GM19025 (cell line): ENCODE data around the gene GRID1.
"Not testable (repeated sequence)": the region's sequence is repeated elsewhere in the genome, so short reads cannot be mapped to it uniquely, and the experiment has no call there.

ENCODE experiments used
- ATAC-seq: cut with Tn5 transposase; IDR thresholded peaks from one replicate; pipeline ENCODE4 v1.9.1; 2021; ENCODE audit warnings: mild to moderate bottlenecking, low read depth, moderate library complexity; ENCODE audit not compliant: unreplicated experiment

GRID1 gene

GRCh38 chr10:86102451-86102850, 264.1 kb downstream of the GRID1 start:
- ATAC-seq = no peak

DNA sequence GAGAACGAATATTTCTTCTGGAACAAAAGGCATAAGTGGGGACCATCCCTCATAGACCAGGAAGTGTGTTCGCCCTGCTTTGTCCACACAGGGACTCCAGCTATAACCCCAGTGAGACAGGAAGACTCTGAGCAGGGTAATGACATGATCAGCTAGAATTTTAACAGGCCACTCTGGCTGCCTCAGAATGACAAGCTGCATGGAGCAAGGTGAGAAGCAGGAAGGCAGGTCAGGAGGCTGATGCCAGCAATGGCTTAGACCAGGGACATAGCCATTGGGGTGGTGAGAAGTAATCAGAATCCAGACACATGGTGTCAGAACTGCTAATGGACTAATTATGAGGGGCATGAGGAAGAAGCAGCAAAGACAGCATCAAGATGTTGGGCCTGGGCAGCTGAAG, 264.6 kb downstream of the GRID1 start:
- no peak for ATAC-seq

- ATAC-seq = no peak
Measured at GRCh38 chr10:86100581-86101061, 266.0 kb downstream of the GRID1 start.

DNA sequence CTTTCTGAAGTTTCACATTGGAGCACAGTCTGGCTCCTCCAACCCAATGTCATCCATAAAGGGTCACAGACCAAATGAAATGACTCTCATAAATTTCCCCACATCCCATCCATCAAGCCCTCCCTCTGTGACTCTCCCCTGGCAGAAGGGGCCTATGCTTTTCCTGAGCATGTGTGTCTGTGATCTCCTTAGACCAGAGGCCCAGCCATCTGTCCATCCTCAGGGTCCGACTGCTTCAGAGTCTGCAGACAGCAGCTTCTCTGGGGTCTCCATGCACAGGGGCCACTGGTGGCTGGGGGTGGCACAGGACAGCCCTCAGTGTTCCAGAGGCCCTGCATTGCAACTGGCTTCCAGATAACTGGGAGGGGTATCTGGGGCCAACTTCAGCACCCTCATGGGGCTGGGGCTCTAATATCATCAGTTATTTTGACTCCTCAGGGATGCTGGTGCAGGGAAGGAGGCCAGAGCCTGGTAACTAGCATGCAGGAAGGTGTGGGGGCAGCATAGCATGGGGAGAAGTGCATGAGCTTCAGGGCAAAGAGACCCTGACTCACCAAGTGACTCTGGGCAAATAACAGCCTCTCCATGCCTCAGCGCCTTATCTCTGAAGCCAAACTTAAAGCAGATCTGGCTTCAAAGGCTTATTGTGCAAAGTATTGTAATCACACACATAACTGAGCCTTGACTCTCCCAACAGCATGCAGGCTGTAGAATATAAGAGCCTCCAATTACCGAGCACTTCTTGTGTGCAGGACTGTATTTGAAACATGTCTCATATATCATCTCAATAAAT, 266.9 kb downstream of the GRID1 start:
- ATAC-seq = no peak

GRCh38 chr10:86098187-86098881, 268.3 kb downstream of the GRID1 start:
- ATAC-seq = no peak

- ATAC-seq = not testable (repeated sequence)
Measured at GRCh38 chr10:86095061-86095460, 271.5 kb downstream of the GRID1 start.

- not testable (repeated sequence) for ATAC-seq
Measured at GRCh38 chr10:86092311-86092710, 274.3 kb downstream of the GRID1 start.

DNA sequence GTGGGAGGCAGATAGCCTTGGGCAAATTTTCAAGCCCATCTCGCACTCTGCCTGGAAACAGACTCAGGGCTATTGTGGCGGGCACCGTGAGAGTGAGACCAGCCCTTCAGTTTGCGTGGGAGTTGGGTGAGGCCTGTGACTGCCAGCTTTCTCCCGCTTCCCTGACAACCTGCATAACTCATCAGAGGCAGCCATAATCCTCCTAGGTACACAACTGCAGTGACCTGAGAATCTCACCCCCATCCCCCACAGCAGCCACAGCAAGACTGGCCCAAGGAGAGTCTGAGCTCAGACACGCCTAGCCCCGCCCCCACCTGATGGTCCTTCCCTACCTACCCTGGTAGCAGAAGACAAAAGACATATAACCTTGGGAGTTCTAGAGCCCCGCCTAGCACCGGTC, 275.4 kb downstream of the GRID1 start:
- no peak for ATAC-seq

DNA sequence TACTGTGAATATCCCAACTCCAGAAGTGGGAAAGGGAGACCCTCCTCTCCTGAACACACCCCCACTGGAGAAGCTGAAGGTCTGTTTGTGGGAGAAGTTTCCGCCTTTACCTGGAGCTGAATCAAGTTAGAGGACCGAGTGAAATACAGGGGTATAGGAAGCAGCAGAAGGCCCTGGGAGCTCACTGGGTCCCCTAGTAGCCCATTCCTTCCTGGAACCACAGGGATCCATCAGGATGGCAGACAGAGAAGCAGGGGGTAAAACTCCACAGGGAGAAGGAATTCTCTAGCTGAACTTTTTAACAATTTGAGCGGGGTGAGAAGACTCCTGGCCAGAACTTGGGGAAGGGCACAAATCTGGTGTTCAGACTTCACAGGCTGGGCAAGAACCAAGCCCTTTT, 275.8 kb downstream of the GRID1 start:
- ATAC-seq = no peak

- ATAC-seq = no peak
Measured at GRCh38 chr10:86087716-86088115, 278.9 kb downstream of the GRID1 start.

GRCh38 chr10:86086418-86086817, 280.2 kb downstream of the GRID1 start:
- no peak for ATAC-seq

DNA sequence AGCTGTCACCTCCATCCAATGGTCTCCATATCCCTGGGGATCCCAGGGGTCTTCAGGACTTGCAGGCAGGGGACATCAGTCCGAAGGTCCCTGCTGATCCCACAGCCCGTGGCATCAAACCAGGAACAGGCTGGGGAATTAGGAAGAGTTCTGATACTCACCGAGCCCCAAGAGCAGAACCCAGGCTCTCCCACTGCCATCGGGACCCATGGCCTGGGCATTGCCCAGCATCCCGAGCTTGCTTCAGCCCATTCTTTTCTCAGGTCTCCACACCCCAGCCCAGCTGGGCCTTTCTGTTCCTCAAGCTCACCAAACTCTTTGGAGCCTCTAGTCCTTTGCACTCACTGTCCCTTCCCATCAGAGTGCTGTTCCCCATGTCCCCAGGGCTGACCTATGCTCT, 280.9 kb downstream of the GRID1 start:
- ATAC-seq = no peak

DNA sequence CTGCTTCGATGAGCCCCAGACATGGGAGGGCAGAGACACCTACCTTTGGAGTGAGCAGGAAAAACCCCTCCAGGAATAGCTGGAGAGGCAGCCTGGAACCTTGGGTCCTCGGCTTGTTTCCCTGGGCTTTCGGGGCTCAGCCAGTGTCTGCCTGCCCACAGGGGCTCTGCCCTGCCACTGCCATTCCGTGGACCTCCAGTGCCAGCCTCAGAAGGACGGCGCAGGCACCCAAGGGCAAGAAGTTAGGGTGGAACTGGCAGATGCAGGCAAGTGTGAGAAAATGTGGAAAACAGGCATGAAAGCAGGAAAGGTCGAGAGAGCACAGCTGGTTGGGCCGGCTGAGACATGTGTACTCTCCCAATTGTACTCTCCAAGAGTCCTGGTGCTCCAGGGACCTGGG, 281.5 kb downstream of the GRID1 start:
- ATAC-seq = no peak

DNA sequence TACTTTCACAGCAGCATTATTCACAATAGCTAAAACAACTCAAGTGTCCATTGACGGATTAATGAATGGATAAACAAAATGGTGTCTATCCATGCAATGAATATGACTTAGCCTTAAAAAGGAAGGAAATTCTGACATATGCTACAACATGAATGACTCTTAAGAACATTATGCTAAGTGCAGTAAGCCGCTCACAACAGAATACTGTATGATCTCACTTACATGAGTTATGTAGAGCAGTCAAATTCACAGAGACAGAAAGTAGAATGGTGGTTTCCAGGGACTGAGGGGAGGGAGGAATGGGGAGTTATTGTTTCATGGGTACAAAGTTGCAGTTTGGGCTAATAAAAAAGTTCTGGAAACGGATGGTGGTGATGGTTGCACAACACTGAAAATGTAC, 282.0 kb downstream of the GRID1 start:
- no peak for ATAC-seq

DNA sequence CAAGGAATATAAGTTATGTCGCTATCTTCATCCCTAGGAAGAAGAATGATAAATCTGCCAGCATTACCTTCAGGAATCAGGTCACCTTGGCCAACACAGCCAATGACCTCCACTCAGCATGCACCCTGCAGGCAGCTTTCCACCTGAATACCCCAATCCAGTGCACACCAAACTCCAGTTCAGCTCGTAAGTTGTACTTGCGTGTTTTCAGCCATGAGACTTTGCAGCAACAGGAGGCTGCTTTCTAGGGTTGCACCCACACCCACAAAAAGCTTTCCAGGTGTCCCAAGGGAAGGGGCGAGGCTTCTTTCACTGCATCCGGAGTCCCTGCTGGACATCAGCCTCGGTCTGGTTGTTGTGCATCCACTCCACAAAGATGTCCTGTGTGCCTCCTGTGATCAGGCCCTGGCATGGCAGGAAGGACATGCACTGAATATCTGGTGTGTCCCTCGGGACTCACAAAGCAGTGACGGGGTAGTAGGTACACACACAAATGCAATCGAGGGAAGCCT, 282.9 kb downstream of the GRID1 start:
- ATAC-seq = no peak

DNA sequence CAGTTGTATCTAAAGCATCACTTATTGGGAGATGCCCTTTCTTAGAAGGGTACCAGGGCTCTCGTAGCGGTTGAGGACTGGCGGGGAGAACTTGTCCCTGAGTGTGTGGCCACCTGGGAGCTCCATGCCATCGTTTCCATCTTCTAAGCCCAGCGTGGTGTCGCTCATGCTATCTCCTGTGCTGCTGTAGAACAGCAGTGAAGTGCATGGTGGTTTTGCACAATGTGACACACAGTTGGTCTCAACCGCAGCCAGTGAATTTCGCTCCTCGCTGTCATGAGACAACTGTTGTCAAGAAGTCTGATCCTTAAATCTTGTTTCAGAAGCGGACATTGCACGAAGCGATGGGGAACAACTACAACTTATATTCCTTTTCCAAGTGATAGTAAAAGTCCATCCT, 283.4 kb downstream of the GRID1 start:
- no peak for ATAC-seq

- no peak for ATAC-seq
Measured at GRCh38 chr10:86082556-86082955, 284.0 kb downstream of the GRID1 start.

GRCh38 chr10:86079088-86079487, 287.5 kb downstream of the GRID1 start:
- ATAC-seq = no peak

DNA sequence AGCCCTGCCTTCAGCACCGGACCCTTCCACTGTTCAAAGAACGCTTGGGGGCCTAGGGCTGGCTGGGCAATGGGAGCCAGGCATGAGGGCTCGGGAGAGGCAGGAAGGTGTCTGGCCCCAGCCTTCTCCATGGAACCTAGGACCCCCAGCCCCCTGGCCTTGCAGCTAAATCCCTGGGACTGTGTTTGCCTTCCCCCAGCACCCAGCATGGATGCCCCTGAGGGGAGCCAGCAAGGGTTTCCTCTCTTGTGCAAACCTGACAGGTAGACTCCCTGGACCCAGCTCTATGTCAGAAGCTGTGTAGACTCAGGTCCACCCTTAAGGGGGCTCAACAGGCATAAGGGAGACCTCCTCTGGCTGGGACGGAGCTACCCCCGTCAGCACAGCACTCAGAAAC, 288.0 kb downstream of the GRID1 start:
- no peak for ATAC-seq

DNA sequence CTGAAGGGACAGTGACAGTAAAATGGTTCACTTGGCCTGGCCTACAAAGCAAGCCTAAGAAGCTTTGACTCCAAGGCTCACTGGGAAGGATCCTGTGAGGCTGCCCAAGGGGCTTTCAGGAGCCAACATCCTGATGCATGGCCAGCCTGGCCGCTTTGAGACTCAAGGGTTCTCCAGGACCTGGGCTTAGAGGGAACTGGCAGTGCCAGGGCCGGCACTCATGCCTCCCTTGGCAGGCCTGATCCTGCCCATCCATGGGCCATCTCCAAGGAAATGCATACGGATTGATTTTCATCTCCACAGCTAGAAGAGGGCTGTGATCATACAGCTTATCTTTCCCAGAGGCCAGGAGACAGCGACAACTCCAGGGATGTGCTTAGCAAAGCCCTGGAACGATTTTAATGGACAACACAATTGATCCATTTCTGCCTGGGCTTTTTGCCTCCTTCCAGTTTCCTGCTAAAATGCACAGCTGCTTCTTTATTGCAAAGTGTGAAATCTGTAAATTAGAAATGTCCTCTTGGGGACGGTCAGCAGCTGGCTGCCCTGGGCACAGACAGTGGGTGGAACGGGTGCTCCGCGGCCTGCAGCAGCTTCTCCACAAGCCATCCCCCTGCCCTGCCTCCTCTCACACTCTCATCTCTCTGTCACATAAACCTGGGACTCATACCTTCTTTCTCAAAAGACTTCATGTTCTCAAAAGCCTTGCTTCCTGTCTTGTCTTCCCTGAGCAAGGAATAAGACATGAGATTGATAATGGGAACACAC, 288.5 kb downstream of the GRID1 start:
- ATAC-seq = no peak

DNA sequence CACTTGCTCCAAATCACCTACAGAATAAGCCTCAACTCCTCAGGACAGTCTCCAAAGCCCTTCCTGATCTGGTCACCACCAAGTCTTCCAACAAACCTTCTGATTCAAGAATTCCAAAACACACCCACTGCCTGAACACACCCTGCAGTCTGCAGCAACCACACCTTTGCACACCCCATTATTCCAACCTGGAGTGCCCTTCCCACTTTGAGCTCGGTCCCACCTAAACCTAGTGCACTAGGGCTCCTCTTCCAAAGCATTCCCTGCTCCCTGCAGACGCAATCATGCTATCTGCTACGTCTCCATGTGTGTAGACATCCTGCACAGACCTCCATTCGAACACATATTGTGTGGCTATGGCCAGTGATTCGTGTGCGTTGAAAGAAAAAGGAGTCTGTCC, 289.3 kb downstream of the GRID1 start:
- ATAC-seq = no peak
